ENCODE data around the gene PRRC1.

The PRRC1 gene

DNA sequence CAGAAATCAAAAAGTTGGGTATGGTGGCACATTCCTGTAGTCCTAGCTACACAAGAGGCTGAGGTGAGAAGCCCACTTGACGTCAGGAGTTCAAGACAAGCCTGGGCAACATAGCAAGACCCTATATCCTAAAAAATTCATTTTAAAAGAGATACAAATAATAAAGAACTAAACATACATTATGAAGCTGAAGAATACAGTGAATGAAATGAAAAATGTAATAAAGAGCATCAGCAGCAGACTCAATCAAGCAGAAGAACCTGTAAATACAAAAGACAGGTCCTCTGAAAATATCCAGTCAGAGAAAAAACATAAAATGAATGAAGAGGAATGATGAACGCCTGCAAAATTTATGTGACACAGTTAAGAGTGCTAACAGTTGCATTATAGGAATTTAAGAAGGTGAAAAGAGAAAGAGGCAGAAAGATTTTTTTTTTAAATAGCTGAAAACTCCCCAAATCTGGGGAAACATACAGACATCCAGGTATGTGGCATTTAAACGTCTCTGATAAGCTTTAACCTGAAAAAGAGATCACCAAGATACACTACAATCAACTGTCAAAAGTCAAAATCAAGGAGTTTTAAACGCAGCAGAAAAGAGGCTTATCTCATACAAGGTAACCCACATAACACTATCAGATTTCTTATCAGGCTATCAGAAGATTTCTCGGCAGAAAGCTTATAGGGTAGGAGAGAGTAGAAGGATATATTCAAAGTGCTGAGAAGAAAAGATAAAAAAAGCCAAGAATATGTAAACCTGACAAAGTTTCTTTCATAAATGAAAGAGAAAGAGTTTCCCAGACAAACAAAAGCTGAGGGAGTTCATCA lies 57.6 kb downstream of the PRRC1 start:
- no peak overlapping the region for H2AFZ ChIP-seq (ENCODE audit: low read depth)
- H3K79me2 ChIP-seq (ENCODE audit: insufficient read depth, low read depth) = no peaks in the 10 kb centered on the region
- no peaks in the 10 kb centered on the region for H4K20me1 ChIP-seq (ENCODE audit: insufficient read depth)
- no peaks in the 10 kb centered on the region for H3K27me3 ChIP-seq (ENCODE audit: insufficient read depth, low read depth)
- TF ChIP-seq, protein P1, sequence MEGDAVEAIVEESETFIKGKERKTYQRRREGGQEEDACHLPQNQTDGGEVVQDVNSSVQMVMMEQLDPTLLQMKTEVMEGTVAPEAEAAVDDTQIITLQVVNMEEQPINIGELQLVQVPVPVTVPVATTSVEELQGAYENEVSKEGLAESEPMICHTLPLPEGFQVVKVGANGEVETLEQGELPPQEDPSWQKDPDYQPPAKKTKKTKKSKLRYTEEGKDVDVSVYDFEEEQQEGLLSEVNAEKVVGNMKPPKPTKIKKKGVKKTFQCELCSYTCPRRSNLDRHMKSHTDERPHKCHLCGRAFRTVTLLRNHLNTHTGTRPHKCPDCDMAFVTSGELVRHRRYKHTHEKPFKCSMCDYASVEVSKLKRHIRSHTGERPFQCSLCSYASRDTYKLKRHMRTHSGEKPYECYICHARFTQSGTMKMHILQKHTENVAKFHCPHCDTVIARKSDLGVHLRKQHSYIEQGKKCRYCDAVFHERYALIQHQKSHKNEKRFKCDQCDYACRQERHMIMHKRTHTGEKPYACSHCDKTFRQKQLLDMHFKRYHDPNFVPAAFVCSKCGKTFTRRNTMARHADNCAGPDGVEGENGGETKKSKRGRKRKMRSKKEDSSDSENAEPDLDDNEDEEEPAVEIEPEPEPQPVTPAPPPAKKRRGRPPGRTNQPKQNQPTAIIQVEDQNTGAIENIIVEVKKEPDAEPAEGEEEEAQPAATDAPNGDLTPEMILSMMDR (conservative IDR thresholded peaks at IDR 0.05; ENCODE audit: low read depth, low read length) = no peak
- H3K4me3 ChIP-seq (IDR thresholded peaks at IDR 0.05; ENCODE audit: insufficient read depth, low read depth, low read length) = no peak overlapping the region
- H3K4me1 ChIP-seq (ENCODE audit: low read depth, poor library complexity, severe bottlenecking) = no peaks in the 10 kb centered on the region
- no peak overlapping the region for H3K4me2 ChIP-seq
- H3K9ac ChIP-seq = no peak overlapping the region
- no peak overlapping the region for H3K27ac ChIP-seq
- H3K36me3 ChIP-seq (ENCODE audit: insufficient read depth) = no peaks in the 10 kb centered on the region

DNA sequence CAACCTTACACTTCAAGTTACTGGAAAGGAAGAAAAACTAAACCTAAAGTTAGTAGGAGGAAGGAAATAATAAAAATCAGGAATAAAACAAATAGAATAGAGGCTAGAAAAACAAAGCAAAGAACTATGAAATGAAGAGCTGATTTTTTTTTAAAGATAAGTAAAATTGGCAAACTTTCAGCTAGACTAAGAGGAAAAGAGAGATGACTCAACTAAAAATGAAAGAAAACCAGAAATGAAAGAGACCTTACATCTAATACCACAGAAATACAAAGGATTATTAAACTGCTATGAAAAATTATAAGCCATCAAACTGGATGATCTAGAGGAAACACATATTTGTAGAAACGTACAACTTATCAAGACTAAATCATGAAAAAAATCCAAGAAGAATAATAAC lies 60.0 kb downstream of the PRRC1 start:
- H3K4me1 ChIP-seq (ENCODE audit: low read depth, poor library complexity, severe bottlenecking) = no peaks in the 10 kb centered on the region
- H3K79me2 ChIP-seq (ENCODE audit: insufficient read depth, low read depth) = no peaks in the 10 kb centered on the region
- TF ChIP-seq, protein P1 (conservative IDR thresholded peaks at IDR 0.05; ENCODE audit: low read depth, low read length) = no peak
- H3K27me3 ChIP-seq (ENCODE audit: insufficient read depth, low read depth) = no peaks in the 10 kb centered on the region
- H4K20me1 ChIP-seq (ENCODE audit: insufficient read depth) = no peaks in the 10 kb centered on the region
- H3K27ac ChIP-seq = no peak overlapping the region
- no peak overlapping the region for H2AFZ ChIP-seq (ENCODE audit: low read depth)
- H3K4me3 ChIP-seq (IDR thresholded peaks at IDR 0.05; ENCODE audit: insufficient read depth, low read depth, low read length) = no peak overlapping the region
- no peak overlapping the region for H3K9ac ChIP-seq
- H3K4me2 ChIP-seq = no peak overlapping the region
- no peaks in the 10 kb centered on the region for H3K36me3 ChIP-seq (ENCODE audit: insufficient read depth)

DNA sequence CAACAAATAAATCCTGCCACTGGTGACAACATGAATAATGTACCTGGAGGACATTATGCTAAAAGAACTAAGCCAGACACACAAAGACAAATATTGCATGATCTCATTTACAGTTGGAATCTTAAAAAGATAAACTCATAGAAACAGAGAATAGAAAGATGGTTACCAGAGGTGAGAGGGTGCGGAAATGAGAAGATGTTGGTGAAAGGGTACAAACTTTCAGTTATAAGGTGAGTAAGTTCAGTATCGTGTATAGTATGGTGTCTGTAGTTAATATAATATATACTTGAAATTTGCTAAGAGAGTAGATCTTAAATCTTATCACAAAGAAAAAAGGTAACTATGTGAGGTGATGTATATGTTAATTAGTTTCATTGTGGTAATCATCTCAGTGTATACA lies 63.3 kb downstream of the PRRC1 start:
- no peaks in the 10 kb centered on the region for H4K20me1 ChIP-seq (ENCODE audit: insufficient read depth)
- no peak overlapping the region for H3K27ac ChIP-seq
- no peak overlapping the region for H2AFZ ChIP-seq (ENCODE audit: low read depth)
- H3K36me3 ChIP-seq (ENCODE audit: insufficient read depth) = no peaks in the 10 kb centered on the region
- TF ChIP-seq, protein P1 (conservative IDR thresholded peaks at IDR 0.05; ENCODE audit: low read depth, low read length) = no peak
- H3K4me1 ChIP-seq (ENCODE audit: low read depth, poor library complexity, severe bottlenecking) = no peaks in the 10 kb centered on the region
- no peaks in the 10 kb centered on the region for H3K79me2 ChIP-seq (ENCODE audit: insufficient read depth, low read depth)
- H3K4me2 ChIP-seq = no peak overlapping the region
- no peaks in the 10 kb centered on the region for H3K27me3 ChIP-seq (ENCODE audit: insufficient read depth, low read depth)
- no peak overlapping the region for H3K9ac ChIP-seq
- no peak overlapping the region for H3K4me3 ChIP-seq (IDR thresholded peaks at IDR 0.05; ENCODE audit: insufficient read depth, low read depth, low read length)

DNA sequence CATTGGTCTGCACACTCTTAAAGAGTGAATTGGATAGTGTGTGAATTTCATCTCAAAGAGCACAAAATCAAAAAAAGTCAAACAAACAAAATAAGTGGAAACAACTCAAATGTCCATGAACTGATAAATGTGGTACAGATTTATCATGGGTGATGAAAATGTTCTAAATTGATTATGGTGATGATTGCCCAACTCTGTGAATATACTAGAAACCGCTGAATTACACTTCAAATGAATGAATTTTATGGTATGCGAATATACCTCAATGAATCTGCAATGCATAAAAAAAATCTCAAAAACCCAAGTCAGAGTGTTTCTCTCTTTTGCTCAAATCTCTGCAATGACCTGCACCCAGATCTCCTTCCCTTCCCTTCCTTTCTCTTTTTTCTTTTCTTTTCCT lies 64.0 kb downstream of the PRRC1 start:
- Histone ChIP-seq H3K79me2 (ENCODE audit: insufficient read depth, low read depth) (no peaks in the 10 kb centered on the region), H3K4me1 (ENCODE audit: low read depth, poor library complexity, severe bottlenecking) (no peaks in the 10 kb centered on the region), H2AFZ (ENCODE audit: low read depth) (no peak overlapping the region), H3K4me2 (no peak overlapping the region), H3K36me3 (ENCODE audit: insufficient read depth) (no peaks in the 10 kb centered on the region), H3K27ac (no peak overlapping the region), H4K20me1 (ENCODE audit: insufficient read depth) (no peaks in the 10 kb centered on the region), H3K9ac (no peak overlapping the region), H3K27me3 (ENCODE audit: insufficient read depth, low read depth) (no peaks in the 10 kb centered on the region), H3K4me3 (IDR thresholded peaks at IDR 0.05; ENCODE audit: insufficient read depth, low read depth, low read length) (no peak overlapping the region)
- TF ChIP-seq, protein P1 (conservative IDR thresholded peaks at IDR 0.05; ENCODE audit: low read depth, low read length) = no peak

All from KMS-11 (cell line).